Smooth muscle cell (in vitro differentiated cells): Measurements from ENCODE around the gene ARRB2. TPM values are rescaled to one million over a fixed set of nuclear protein-coding genes. Genes with fewer than 3 reads are reported as not detected.

Experiments
- DNase-seq: peaks from one replicate; lab custom pipeline; 2025; ENCODE audit not compliant: unreplicated experiment; lab: John Stamatoyannopoulos, UW
- H2AFZ ChIP-seq: fragments of 200-600 bp; sonication (generic); 2 replicates; pipeline ENCODE4 v1.6.0; 2016; ENCODE audit warnings: antibody characterized with exemption, low read depth, mild to moderate bottlenecking
- H3F3A ChIP-seq: fragments of 200-600 bp; sonication (generic); 2 replicates; pipeline ENCODE4 v1.6.0; 2017; ENCODE audit warnings: antibody characterized with exemption, low read depth
- H3K27ac ChIP-seq: fragments of 200-600 bp; sonication (generic); 2 replicates; pipeline ENCODE4 v1.5.1; 2016; ENCODE audit warnings: low read depth, mild to moderate bottlenecking
- H3K27me3 ChIP-seq: fragments of 200-600 bp; sonication (generic); 2 replicates; pipeline ENCODE4 v1.6.1; 2016; ENCODE audit warnings: low read depth, mild to moderate bottlenecking
- H3K36me3 ChIP-seq: fragments of 200-600 bp; sonication (generic); 2 replicates; pipeline ENCODE4 v1.5.1; 2016; ENCODE audit warnings: low read depth
- H3K4me1 ChIP-seq: fragments of 200-600 bp; sonication (generic); 2 replicates; pipeline ENCODE4 v1.5.1; 2016; ENCODE audit warnings: low read depth
- H3K4me2 ChIP-seq: fragments of 200-600 bp; sonication (generic); 2 replicates; pipeline ENCODE4 v1.6.0; 2016; ENCODE audit warnings: mild to moderate bottlenecking
- H3K4me3 ChIP-seq: fragments of 200-600 bp; sonication (generic); 2 replicates; pipeline ENCODE4 v1.5.1; 2016; ENCODE audit warnings: mild to moderate bottlenecking
- H3K79me2 ChIP-seq: fragments of 200-600 bp; sonication (generic); 2 replicates; pipeline ENCODE4 v1.6.0; 2016; ENCODE audit warnings: low read depth, mild to moderate bottlenecking
- H3K9ac ChIP-seq: fragments of 200-600 bp; sonication (generic); 2 replicates; pipeline ENCODE4 v1.6.0; 2016; ENCODE audit warnings: low read depth
- H3K9me3 ChIP-seq: fragments of 200-600 bp; sonication (generic); replicated peaks from 2 replicates; pipeline ENCODE4 v1.5.1; 2016; ENCODE audit warnings: low read depth
- H4K20me1 ChIP-seq: fragments of 200-600 bp; sonication (generic); 2 replicates; pipeline ENCODE4 v1.6.0; 2016; ENCODE audit warnings: low read depth
- CTCF ChIP-seq: fragments of 200-600 bp; sonication (generic); IDR thresholded peaks from 2 replicates; pipeline ENCODE4 v1.5.1; 2017; ENCODE audit warnings: borderline replicate concordance, mild to moderate bottlenecking, antibody characterized with exemption; ENCODE audit not compliant: insufficient read depth, poor library complexity, severe bottlenecking
- WGBS: methylation state at CpG from one replicate; pipeline ENCODE4 v1.1.7; 2016; ENCODE audit warnings: low lambda C conversion rate; 5-methylcytosine and 5-hydroxymethylcytosine counted together
- polyA plus RNA-seq: library from polyadenylated mRNA; unstranded; fragments of >200 nt; fragmentation: Nextera tagmentation; extraction: Ambion mirVana; gene quantifications from 2 replicates; pipeline ENCODE4 v1.2.1, GENCODE V29; 2016
- total RNA-seq: library from RNA; depleted of rRNA; stranded (reverse); fragments of >200 nt; gene quantifications from 2 replicates; pipeline ENCODE4 v1.2.3, GENCODE V29; 2014

The ARRB2 gene
- total and polyA plus RNA-seq, 2 experiments from 2014 or later = 4.0 to 7.6 TPM

GRCh38 chr17:4665027-4665426 lies 45.4 kb upstream of the ARRB2 start:
- Histone ChIP-seq H3K79me2 (no peaks in the 10 kb centered on the region), H3K9me3 (no peaks in the 10 kb centered on the region), H4K20me1 (no peaks in the 10 kb centered on the region), H3K27me3 (no peaks in the 10 kb centered on the region), H3K9ac (no peak overlapping the region), H3K4me2 (no peak overlapping the region), H2AFZ (no peak overlapping the region), H3K36me3 (no peaks in the 10 kb centered on the region), H3F3A (peaks cover 6% of the 10 kb centered on the region), H3K4me1 (no peaks in the 10 kb centered on the region), H3K4me3 (no peak overlapping the region), H3K27ac (no peak overlapping the region)
- no peak for DNase-seq
- 91% methylated on average over 9 of the region's 9 CpGs for WGBS
- TF ChIP-seq CTCF = no peak

GRCh38 chr17:4666296-4666695 lies 44.1 kb upstream of the ARRB2 start:
- no peaks in the 10 kb centered on the region for H3K36me3 ChIP-seq
- H4K20me1 ChIP-seq = no peaks in the 10 kb centered on the region
- no peak overlapping the region for H2AFZ ChIP-seq
- no peaks in the 10 kb centered on the region for H3K79me2 ChIP-seq
- no peak overlapping the region for H3K4me2 ChIP-seq
- no peaks in the 10 kb centered on the region for H3K9me3 ChIP-seq
- no peak overlapping the region for H3K9ac ChIP-seq
- H3K27me3 ChIP-seq = no peaks in the 10 kb centered on the region
- no peak for DNase-seq
- 67% methylated on average over 5 of the region's 5 CpGs for WGBS
- TF ChIP-seq CTCF = no peak
- H3K27ac ChIP-seq = no peak overlapping the region
- no peak overlapping the region for H3K4me3 ChIP-seq
- no peaks in the 10 kb centered on the region for H3K4me1 ChIP-seq
- H3F3A ChIP-seq = no peaks in the 10 kb centered on the region

- Histone ChIP-seq H3F3A (no peaks in the 10 kb centered on the region), H3K4me3 (no peak overlapping the region), H3K79me2 (no peaks in the 10 kb centered on the region), H4K20me1 (no peaks in the 10 kb centered on the region), H3K27ac (no peak overlapping the region), H3K9ac (no peak overlapping the region), H3K4me2 (no peak overlapping the region), H3K36me3 (no peaks in the 10 kb centered on the region), H3K4me1 (no peaks in the 10 kb centered on the region), H3K9me3 (no peaks in the 10 kb centered on the region), H2AFZ (no peak overlapping the region), H3K27me3 (no peaks in the 10 kb centered on the region)
- TF ChIP-seq CTCF = no peak
- WGBS = 96% methylated on average over 4 of the region's 4 CpGs
- no peak for DNase-seq
Measured at GRCh38 chr17:4667166-4667565, 43.3 kb upstream of the ARRB2 start.

- no peaks in the 10 kb centered on the region for H3F3A ChIP-seq
- 96% methylated on average over 8 of the region's 9 CpGs for WGBS
- H3K27ac ChIP-seq = no peak overlapping the region
- TF ChIP-seq CTCF = no peak
- H3K79me2 ChIP-seq = no peaks in the 10 kb centered on the region
- H3K9ac ChIP-seq = no peak overlapping the region
- peaks cover 10% of the 10 kb centered on the region for H4K20me1 ChIP-seq
- no peak overlapping the region for H2AFZ ChIP-seq
- H3K4me3 ChIP-seq = no peak overlapping the region
- DNase-seq = no peak
- H3K4me1 ChIP-seq = no peaks in the 10 kb centered on the region
- H3K27me3 ChIP-seq = no peaks in the 10 kb centered on the region
- no peaks in the 10 kb centered on the region for H3K9me3 ChIP-seq
- H3K36me3 ChIP-seq = no peaks in the 10 kb centered on the region
- no peak overlapping the region for H3K4me2 ChIP-seq
Measured at GRCh38 chr17:4672055-4672630, 38.3 kb upstream of the ARRB2 start.
